ENCODE measurements around the gene FIBP.

GRCh38 chr11:65886826-65887722 lies 1.2 kb downstream of the FIBP start:
- TF ChIP-seq CTCF (conservative IDR thresholded peaks at IDR 0.05; ENCODE audit: low read length), result no peak
- TF ChIP-seq EZH2phosphoT487 (IDR thresholded peaks at IDR 0.05; ENCODE audit: borderline replicate concordance), result no peak
